Measurements from ENCODE around the gene CCDC187.

GRCh38 chr9:136216541-136217244, 87.2 kb downstream of the CCDC187 start:
- TF ChIP-seq CTCF (IDR thresholded peaks at IDR 0.05), result no peak
- no peak for TF ChIP-seq MAX (CRISPR knock-in tag; IDR thresholded peaks at IDR 0.05)
